GM19395 (cell line): ENCODE measurements around the gene IDH3B.

Experiments used
- ATAC-seq: cut with Tn5 transposase; IDR thresholded peaks from one replicate; pipeline ENCODE4 v1.9.1; 2021; ENCODE audit warnings: mild to moderate bottlenecking, moderate library complexity; ENCODE audit not compliant: unreplicated experiment

IDH3B gene

DNA sequence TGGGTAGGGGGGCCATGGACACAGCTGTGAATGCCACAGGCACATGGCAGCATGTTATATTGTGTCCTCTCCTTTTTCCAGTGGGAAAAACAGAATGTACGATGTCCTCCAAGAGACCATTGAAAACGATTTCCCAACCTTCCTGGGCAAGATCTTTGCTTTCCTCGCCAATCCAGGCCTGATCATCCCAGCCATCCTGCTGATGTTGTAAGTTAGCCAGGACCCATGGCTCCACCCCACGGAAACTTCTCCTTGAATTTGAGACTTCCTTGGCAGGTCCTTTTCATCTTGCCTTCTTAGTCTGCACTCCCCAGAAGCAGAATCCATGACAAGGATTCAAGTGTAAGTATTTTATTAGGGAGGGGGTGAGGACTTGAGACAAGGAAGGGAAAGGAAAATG lies 39.8 kb downstream of the IDH3B start:
- no peak for ATAC-seq

GRCh38 chr20:2619961-2620595 lies 43.9 kb downstream of the IDH3B start:
- ATAC-seq = no peak

DNA sequence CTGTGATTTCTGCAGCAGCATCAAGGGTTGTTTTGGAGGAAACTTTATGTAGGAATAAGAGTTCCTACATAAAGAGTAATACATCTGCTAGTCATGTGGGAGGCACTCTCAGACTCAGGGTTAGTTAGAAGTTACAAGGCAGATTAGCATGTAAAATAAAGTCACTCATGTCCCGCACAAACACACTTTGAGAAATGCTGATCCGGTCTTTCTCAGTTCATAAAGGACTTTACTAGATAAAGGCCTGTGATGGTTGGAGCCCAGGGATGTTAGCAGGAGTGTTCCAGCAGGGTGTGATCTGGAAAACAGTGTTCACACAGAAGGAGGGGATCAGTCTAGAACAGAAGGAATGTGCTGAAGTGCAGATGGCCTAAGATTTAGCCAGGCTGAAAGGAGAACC lies 44.7 kb downstream of the IDH3B start:
- no peak for ATAC-seq

DNA sequence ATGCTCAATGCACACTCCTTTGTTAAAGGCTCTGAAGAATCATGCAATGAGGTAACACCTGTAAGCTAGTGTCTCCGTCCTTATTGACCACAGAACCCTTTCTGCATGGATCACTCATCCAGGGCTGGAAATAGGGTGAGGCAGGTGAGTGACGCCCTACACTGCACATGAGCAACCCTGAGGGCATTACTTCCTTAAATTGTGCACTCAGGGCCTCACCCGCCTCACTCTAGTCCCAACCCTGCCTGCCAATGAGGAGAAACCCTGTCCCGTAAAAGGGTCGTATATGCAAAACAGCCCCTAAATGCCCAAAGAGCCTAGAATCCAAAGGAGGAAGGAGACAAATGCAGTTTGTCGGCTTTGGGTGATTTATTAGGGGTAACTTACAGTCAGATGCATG lies 45.2 kb downstream of the IDH3B start:
- no peak for ATAC-seq

DNA sequence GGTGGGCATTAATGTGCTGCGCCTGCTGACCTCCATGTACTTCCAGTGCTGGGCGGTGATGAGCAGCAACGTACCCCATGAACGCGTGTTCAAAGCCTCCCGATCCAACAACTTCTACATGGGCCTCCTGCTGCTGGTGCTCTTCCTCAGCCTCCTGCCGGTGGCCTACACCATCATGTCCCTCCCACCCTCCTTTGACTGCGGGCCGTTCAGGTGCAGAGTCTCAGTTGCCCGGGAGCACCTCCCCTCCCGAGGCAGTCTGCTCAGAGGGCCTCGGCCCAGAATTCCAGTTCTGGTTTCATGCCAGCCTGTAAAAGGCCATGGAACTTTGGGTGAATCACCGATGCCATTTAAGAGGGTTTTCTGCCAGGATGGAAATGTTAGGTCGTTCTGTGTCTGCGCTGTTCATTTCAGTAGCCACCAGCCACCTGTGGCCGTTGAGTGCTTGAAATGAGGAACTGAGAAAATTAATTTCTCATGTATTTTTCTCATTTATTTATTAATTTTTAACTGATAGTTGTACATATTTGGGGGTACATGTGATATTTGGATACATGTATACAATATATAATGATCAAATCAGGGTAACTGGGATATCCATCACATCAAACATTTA lies 46.8 kb downstream of the IDH3B start:
- no peak for ATAC-seq

GRCh38 chr20:2616634-2617033 lies 47.4 kb downstream of the IDH3B start:
- ATAC-seq = no peak

- ATAC-seq = no peak
These were observed 51.9 kb downstream of the IDH3B start for GRCh38 chr20:2612073-2612472.

GRCh38 chr20:2610941-2611720 lies 52.9 kb downstream of the IDH3B start:
- no peak for ATAC-seq

- ATAC-seq = no peak
These were observed 53.7 kb downstream of the IDH3B start for GRCh38 chr20:2610326-2610725.
